Rectal smooth muscle tissue (tissue), 1 donor: Measurements from ENCODE around the gene RAX.

Experiments
- H3K27ac ChIP-seq: one replicate; pipeline ENCODE4 v1.7.0; 2013; ENCODE audit warnings: low read depth, low read length, inconsistent platforms
- H3K27me3 ChIP-seq: one replicate; pipeline ENCODE4 v1.7.0; 2013; ENCODE audit warnings: low read length; ENCODE audit not compliant: control insufficient read depth, insufficient read depth
- H3K36me3 ChIP-seq: one replicate; pipeline ENCODE4 v1.7.0; 2013; ENCODE audit warnings: low read length; ENCODE audit not compliant: control insufficient read depth, insufficient read depth
- H3K4me1 ChIP-seq: one replicate; pipeline ENCODE4 v1.7.0; 2013; ENCODE audit warnings: low read length; ENCODE audit not compliant: control insufficient read depth, insufficient read depth
- H3K4me3 ChIP-seq: one replicate; pipeline ENCODE4 v1.7.0; 2013; ENCODE audit warnings: low read length
- H3K9ac ChIP-seq: one replicate; pipeline ENCODE4 v1.7.0; 2013; ENCODE audit warnings: low read length

Gene RAX

GRCh38 chr18:59270689-59271257, 2.5 kb downstream of the RAX start:
- H3K27ac ChIP-seq, result no peak overlapping the region
- no peak overlapping the region for H3K9ac ChIP-seq
- H3K4me3 ChIP-seq, result no peak overlapping the region
- peaks cover 65% of the 10 kb centered on the region for H3K27me3 ChIP-seq
- no peaks in the 10 kb centered on the region for H3K4me1 ChIP-seq
- no peaks in the 10 kb centered on the region for H3K36me3 ChIP-seq

- Histone ChIP-seq H3K36me3 (no peaks in the 10 kb centered on the region), H3K27ac (no peak overlapping the region), H3K9ac (no peak overlapping the region), H3K4me1 (no peaks in the 10 kb centered on the region), H3K27me3 (peaks cover 68% of the 10 kb centered on the region), H3K4me3 (peak overlapping the region; percentile 24)
These were observed 3.6 kb downstream of the RAX start for GRCh38 chr18:59269563-59270119.

- Histone ChIP-seq H3K4me3 (peak overlapping the region; percentile 24), H3K27ac (no peak overlapping the region), H3K27me3 (peaks cover 67% of the 10 kb centered on the region), H3K9ac (no peak overlapping the region), H3K36me3 (no peaks in the 10 kb centered on the region), H3K4me1 (no peaks in the 10 kb centered on the region)
These were observed 4.3 kb downstream of the RAX start for GRCh38 chr18:59268721-59269562.

- H3K4me1 ChIP-seq, result no peaks in the 10 kb centered on the region
- no peak overlapping the region for H3K9ac ChIP-seq
- H3K4me3 ChIP-seq, result no peak overlapping the region
- H3K36me3 ChIP-seq, result no peaks in the 10 kb centered on the region
- H3K27ac ChIP-seq, result no peak overlapping the region
- H3K27me3 ChIP-seq, result peaks cover 60% of the 10 kb centered on the region
These were observed 5.0 kb downstream of the RAX start for GRCh38 chr18:59268127-59268720.

GRCh38 chr18:59267503-59268126, 5.6 kb downstream of the RAX start:
- Histone ChIP-seq H3K4me3 (no peak overlapping the region), H3K27me3 (peaks cover 57% of the 10 kb centered on the region), H3K4me1 (no peaks in the 10 kb centered on the region), H3K9ac (no peak overlapping the region), H3K27ac (no peak overlapping the region), H3K36me3 (no peaks in the 10 kb centered on the region)

GRCh38 chr18:59266886-59267502, 6.3 kb downstream of the RAX start:
- H3K4me1 ChIP-seq, result no peaks in the 10 kb centered on the region
- H3K4me3 ChIP-seq, result no peak overlapping the region
- no peak overlapping the region for H3K9ac ChIP-seq
- H3K36me3 ChIP-seq, result no peaks in the 10 kb centered on the region
- H3K27ac ChIP-seq, result no peak overlapping the region
- peaks cover 53% of the 10 kb centered on the region for H3K27me3 ChIP-seq

GRCh38 chr18:59266459-59266858, 6.8 kb downstream of the RAX start:
- H3K36me3 ChIP-seq, result no peaks in the 10 kb centered on the region
- H3K27me3 ChIP-seq, result peaks cover 48% of the 10 kb centered on the region
- H3K4me3 ChIP-seq, result no peak overlapping the region
- H3K27ac ChIP-seq, result no peak overlapping the region
- H3K4me1 ChIP-seq, result no peaks in the 10 kb centered on the region
- H3K9ac ChIP-seq, result no peak overlapping the region

GRCh38 chr18:59265974-59266369, 7.3 kb downstream of the RAX start:
- no peak overlapping the region for H3K27ac ChIP-seq
- H3K27me3 ChIP-seq, result peaks cover 45% of the 10 kb centered on the region
- H3K4me1 ChIP-seq, result no peaks in the 10 kb centered on the region
- no peaks in the 10 kb centered on the region for H3K36me3 ChIP-seq
- H3K9ac ChIP-seq, result no peak overlapping the region
- no peak overlapping the region for H3K4me3 ChIP-seq

GRCh38 chr18:59265246-59265973, 7.8 kb downstream of the RAX start:
- H3K27me3 ChIP-seq, result peaks cover 39% of the 10 kb centered on the region
- H3K36me3 ChIP-seq, result no peaks in the 10 kb centered on the region
- H3K9ac ChIP-seq, result no peak overlapping the region
- no peaks in the 10 kb centered on the region for H3K4me1 ChIP-seq
- H3K27ac ChIP-seq, result no peak overlapping the region
- H3K4me3 ChIP-seq, result peak overlapping the region; percentile 21

- Histone ChIP-seq H3K36me3 (no peaks in the 10 kb centered on the region), H3K4me3 (peak overlapping the region; percentile 21), H3K27ac (no peak overlapping the region), H3K4me1 (no peaks in the 10 kb centered on the region), H3K27me3 (peaks cover 36% of the 10 kb centered on the region), H3K9ac (no peak overlapping the region)
These were observed 8.5 kb downstream of the RAX start for GRCh38 chr18:59264651-59265245.

- H3K4me3 ChIP-seq, result no peak overlapping the region
- H3K9ac ChIP-seq, result no peak overlapping the region
- H3K4me1 ChIP-seq, result no peaks in the 10 kb centered on the region
- H3K27me3 ChIP-seq, result peaks cover 30% of the 10 kb centered on the region
- no peaks in the 10 kb centered on the region for H3K36me3 ChIP-seq
- H3K27ac ChIP-seq, result no peak overlapping the region
These were observed 9.1 kb downstream of the RAX start for GRCh38 chr18:59264121-59264571.
